Left lung (tissue), 10 donors: ENCODE measurements around the gene KRT8. TPM values are rescaled to one million over a fixed set of nuclear protein-coding genes. Genes with fewer than 3 reads are reported as not detected.
A peak's percentile ranks its signal among the peaks of the same experiment; 100 is the strongest.

Experiments
- ATAC-seq: fragments of 200-7000 bp; cut with Tn5 transposase; one replicate; pipeline ENCODE4 v1.9.1; 2020; ENCODE audit warnings: moderate library complexity
- DNase-seq, 4 donors: peaks; one replicate each; pipeline ENCODE4 v3.0.0-alpha.2; 2013 to 2020
- H3K27ac ChIP-seq, 2 donors: fragments of 200-600 bp; sonication (generic) in 1 of 2; one replicate each; pipeline versions ENCODE4 v1.5.0 to v1.8.0; 2020 to 2021
- H3K27me3 ChIP-seq, 2 donors: fragments of 200-600 bp; sonication (generic) in 1 of 2; one replicate each; pipeline versions ENCODE4 v1.5.0 to v1.8.0; 2020 to 2021
- H3K36me3 ChIP-seq, 2 donors: fragments of 200-600 bp; sonication (generic) in 1 of 2; one replicate each; pipeline versions ENCODE4 v1.5.0 to v1.8.0; 2020 to 2021
- H3K4me1 ChIP-seq, 2 donors: fragments of 200-600 bp; one replicate each; pipeline ENCODE4 v1.8.0; 2021
- H3K4me3 ChIP-seq, 2 donors: fragments of 200-600 bp; sonication (generic) in 1 of 2; one replicate each; pipeline versions ENCODE4 v1.5.0 to v1.8.0; 2020 to 2021; ENCODE audit warnings: mild to moderate bottlenecking in 1 of 2
- H3K9me3 ChIP-seq, 2 donors: fragments of 200-600 bp; sonication (generic) in 1 of 2; one replicate each; pipeline versions ENCODE4 v1.5.0 to v1.8.0; 2020 to 2021
- CTCF ChIP-seq, 2 donors: fragments of 200-600 bp; sonication (generic) in 1 of 2; IDR thresholded peaks; one replicate each; pipeline versions ENCODE4 v1.5.0 to v1.8.0; 2021; ENCODE audit warnings: antibody characterized with exemption in 2 of 2
- intact Hi-C, 2 donors: fragments of 100-400 bp; cut with DNase I; formaldehyde crosslinking; loops; one replicate each; pipeline versions ENCODE4 v1.11.2 to v1.14.2; 2022
- polyA plus RNA-seq, 6 donors: library from polyadenylated mRNA; unstranded; fragments of 120-200 nt; gene quantifications; one replicate each; pipeline ENCODE4 v1.2.1, GENCODE V29; 2013; ENCODE audit not compliant: insufficient read length in 6 of 6
- total RNA-seq, 2 donors: library from RNA; stranded (reverse); fragmentation: NEBNext Ultra II Directional; extraction: Animal tissue kit (Norgen Biotek cat#: 25700); gene quantifications; one replicate each; pipeline ENCODE4 v1.2.1, GENCODE V29; 2021
- donor health status: DM: no; HTN: yes; CAD: no.
- donor health status: DM: no; HTN: no; CAD: no.

The KRT8 gene
- total and polyA plus RNA-seq, 8 donors = 159 to 1,126 (median 207) TPM

- DNase-seq = no peak
- no peak overlapping the region for H3K27ac ChIP-seq
- no peaks in the 10 kb centered on the region for H3K27me3 ChIP-seq
- no peaks in the 10 kb centered on the region for H3K4me1 ChIP-seq
- intact Hi-C loops = no loop called here
- peak; percentile 35 for ATAC-seq
- H3K36me3 ChIP-seq = no peaks in the 10 kb centered on the region
- H3K4me3 ChIP-seq = no peak overlapping the region
- peaks cover 0 to 3% of the 10 kb centered on the region in 2 donors for H3K9me3 ChIP-seq
- TF ChIP-seq CTCF (IDR thresholded peaks at IDR 0.05) = no peak
Measured at GRCh38 chr12:52914576-52915121, 9.8 kb upstream of the KRT8 start.

DNA sequence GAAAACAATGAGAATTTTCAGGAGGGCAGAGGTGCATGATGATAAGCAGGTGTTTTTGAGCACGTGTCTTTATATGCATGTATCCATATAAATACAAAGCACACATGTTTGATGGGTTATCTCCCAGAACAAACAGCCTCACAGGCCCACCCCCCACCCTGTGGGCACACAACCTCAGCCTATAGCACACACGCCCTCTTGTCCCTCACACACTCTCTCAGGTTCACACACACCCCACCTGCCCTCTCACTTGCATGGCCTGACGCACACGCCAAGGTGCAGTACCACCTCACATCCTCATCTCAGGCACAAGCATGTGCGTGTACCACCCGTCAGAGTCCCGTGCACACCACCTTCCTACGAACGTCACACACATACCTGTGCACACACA lies 8.6 kb upstream of the KRT8 start:
- no peak overlapping the region for H3K4me3 ChIP-seq
- no peak for DNase-seq
- no peaks in the 10 kb centered on the region for H3K27me3 ChIP-seq
- H3K4me1 ChIP-seq = peaks cover 0 to 5% of the 10 kb centered on the region in 2 donors
- H3K9me3 ChIP-seq = peaks cover 0 to 3% of the 10 kb centered on the region in 2 donors
- intact Hi-C loops = no loop called here
- no peak for TF ChIP-seq CTCF (IDR thresholded peaks at IDR 0.05)
- no peak overlapping the region for H3K27ac ChIP-seq
- no peak for ATAC-seq
- no peaks in the 10 kb centered on the region for H3K36me3 ChIP-seq

GRCh38 chr12:52912711-52913430 lies 8.0 kb upstream of the KRT8 start:
- intact Hi-C loops = no loop called here
- no peak for DNase-seq
- peaks cover 2 to 10% of the 10 kb centered on the region in 2 donors for H3K4me1 ChIP-seq
- no peaks in the 10 kb centered on the region for H3K27me3 ChIP-seq
- H3K4me3 ChIP-seq = no peak overlapping the region
- no peaks in the 10 kb centered on the region for H3K36me3 ChIP-seq
- H3K9me3 ChIP-seq = no peaks in the 10 kb centered on the region
- no peak overlapping the region for H3K27ac ChIP-seq
- no peak for ATAC-seq
- no peak for TF ChIP-seq CTCF (IDR thresholded peaks at IDR 0.05)

DNA sequence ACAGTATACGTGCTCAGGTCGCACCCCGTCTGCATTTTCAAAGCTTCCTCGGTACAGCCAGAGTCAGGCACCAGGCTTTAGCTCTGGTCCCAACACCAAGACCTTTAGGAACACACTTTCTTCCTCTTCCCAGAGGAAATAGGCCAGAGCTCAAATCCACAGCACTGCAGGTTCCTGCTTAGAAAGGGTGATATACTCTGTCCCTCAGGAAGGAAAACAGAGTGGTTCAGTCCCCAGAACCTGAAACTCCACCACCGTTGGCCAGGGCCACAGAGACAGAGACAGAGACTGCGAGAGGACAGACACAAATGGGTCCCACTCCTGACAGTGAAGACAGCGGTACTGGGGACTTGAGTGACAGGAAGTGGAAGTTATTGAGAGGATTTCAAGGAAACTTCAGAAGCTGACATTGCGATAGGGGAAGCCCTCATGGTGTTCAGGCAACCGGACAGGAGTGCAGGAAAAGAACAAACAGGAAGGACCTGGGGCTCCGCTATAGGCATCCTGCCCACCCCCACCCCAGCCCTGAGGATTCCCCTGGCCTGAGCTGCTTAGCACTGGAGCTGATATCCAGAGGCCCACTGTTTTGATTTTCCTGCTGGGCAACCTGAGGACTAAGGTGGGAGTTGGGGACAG lies 5.5 kb upstream of the KRT8 start:
- no peak for DNase-seq
- H3K4me1 ChIP-seq = peaks cover 10 to 23% of the 10 kb centered on the region in 2 donors
- no peaks in the 10 kb centered on the region for H3K9me3 ChIP-seq
- H3K36me3 ChIP-seq = no peaks in the 10 kb centered on the region
- no peak overlapping the region for H3K27ac ChIP-seq
- no peak overlapping the region for H3K4me3 ChIP-seq
- intact Hi-C loops = no loop called here
- TF ChIP-seq CTCF (IDR thresholded peaks at IDR 0.05) = no peak
- ATAC-seq = no peak
- no peaks in the 10 kb centered on the region for H3K27me3 ChIP-seq

- no peak for TF ChIP-seq CTCF (IDR thresholded peaks at IDR 0.05)
Measured at GRCh38 chr12:52909796-52910195, 4.9 kb upstream of the KRT8 start.

More at GRCh38 chr12:52909796-52910195, 4.9 kb upstream of the KRT8 start:
- intact Hi-C loops = no loop called here
- DNase-seq = no peak
- H3K9me3 ChIP-seq = no peaks in the 10 kb centered on the region
- ATAC-seq = no peak
- H3K27me3 ChIP-seq = no peaks in the 10 kb centered on the region
- no peak overlapping the region for H3K4me3 ChIP-seq
- H3K27ac ChIP-seq = no peak overlapping the region
- H3K36me3 ChIP-seq = no peaks in the 10 kb centered on the region
- H3K4me1 ChIP-seq = peaks cover 10 to 23% of the 10 kb centered on the region in 2 donors
